ENCODE data around the gene DUSP9.

- TF ChIP-seq POLR2A (IDR thresholded peaks at IDR 0.05; ENCODE audit: low read depth, low read length) (no peak), PAX5 (IDR thresholded peaks at IDR 0.05; ENCODE audit: insufficient read depth, low read length, severe bottlenecking) (no peak), SPI1 (IDR thresholded peaks at IDR 0.05; ENCODE audit: low read depth, low read length) (no peak)
Observed at GRCh38 chrX:153628129-153628528, 18.9 kb upstream of the DUSP9 start.
